Hematopoietic multipotent progenitor cell treated with erythropoietin and hydrocortisone succinate and interleukin-3 and kit ligand, for 15 days (in vitro differentiated cells): ENCODE measurements around the gene MTCL3.
"Not testable (repeated sequence)": the region's sequence is repeated elsewhere in the genome, so short reads cannot be mapped to it uniquely, and the experiment has no call there.

Experiments
- DNase-seq: peaks from one replicate; pipeline ENCODE4 v3.0.0-alpha.2; 2015; ENCODE audit warnings: low spot score

MTCL3 gene

GRCh38 chr6:127428562-127428961 lies 90.6 kb downstream of the MTCL3 start:
- DNase-seq: not testable (repeated sequence)

- DNase-seq: no peak
Measured at GRCh38 chr6:127423921-127424320, 95.2 kb downstream of the MTCL3 start.
